GM03348 (cell line): Measurements from ENCODE around the gene INTS2.
"Not testable (repeated sequence)": the region's sequence is repeated elsewhere in the genome, so short reads cannot be mapped to it uniquely, and the experiment has no call there.

ENCODE experiments used
- DNase-seq: peaks from one replicate; pipeline ENCODE4 v3.0.0; 2012; ENCODE audit warnings: low spot score

Gene INTS2

DNA sequence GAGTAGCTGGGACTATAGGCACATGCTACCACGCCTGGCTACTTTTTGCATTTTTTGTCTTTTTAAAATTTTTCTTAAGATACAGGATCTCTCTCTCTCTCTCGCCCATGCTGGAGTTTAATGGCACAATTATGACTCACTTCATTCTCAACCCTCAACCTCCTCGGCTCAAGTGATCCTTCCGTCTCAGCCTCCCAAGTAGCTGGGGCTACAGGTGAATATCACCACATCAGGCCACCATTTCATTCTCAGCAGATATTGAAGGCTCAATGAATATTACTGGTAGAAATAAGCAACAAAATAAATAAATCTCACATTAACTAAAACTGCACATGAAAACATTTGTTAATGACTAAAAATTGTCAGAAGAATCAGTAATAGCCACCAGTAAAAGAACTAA, 106.1 kb downstream of the INTS2 start:
- DNase-seq: no peak

DNA sequence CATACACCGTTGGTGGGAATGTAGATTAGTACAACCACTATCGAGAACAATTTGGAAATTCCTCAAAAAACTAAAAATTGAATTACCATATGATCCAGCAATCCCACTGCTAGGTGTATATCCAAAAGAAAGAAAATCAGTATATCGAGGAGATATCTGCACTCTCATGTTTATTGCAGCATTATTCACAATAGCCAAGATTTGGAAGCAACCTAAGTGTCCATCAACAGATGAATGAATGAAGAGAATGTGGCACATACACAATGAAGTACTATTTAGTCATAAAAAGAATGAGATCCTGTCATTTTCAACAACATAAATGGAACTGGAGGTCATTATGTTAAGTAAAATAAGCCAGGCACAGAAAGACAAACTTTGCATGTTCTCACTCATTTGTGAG, 108.5 kb downstream of the INTS2 start:
- not testable (repeated sequence) for DNase-seq

DNA sequence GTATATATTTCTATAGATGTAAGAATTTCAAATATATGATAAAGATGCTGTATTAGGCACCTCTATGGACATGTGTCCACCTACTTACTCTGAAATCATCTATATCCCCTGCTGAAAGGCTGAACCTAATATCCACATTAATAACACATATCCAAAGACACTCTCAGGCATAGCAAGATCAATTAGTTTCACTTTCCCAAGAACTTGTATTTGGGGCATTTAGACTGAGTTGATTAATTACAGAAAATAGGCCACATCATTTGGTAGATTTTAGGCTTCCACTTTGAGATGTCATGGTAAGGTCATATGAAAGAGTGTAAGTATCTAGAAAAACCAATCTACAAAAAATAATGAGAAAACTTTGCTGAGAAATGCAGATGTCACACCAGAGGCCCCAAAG, 109.6 kb downstream of the INTS2 start:
- no peak for DNase-seq

DNA sequence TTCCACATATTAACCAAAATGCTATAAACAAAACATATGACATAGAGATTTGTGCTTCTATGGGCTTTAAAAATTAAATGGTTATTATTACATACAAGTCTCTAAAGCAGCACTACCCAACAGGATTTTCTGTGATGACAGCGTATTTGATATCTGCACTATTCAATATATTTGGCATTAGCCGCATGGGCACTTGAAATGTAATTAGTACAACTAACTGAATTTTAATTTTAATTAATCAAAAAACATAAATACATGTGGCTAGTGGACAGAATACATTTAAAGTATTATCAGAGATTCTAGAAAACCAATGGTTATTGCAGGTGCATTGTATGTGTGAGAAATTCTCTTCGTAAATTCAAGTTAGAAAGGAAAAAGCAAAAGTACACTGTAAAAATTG, 110.3 kb downstream of the INTS2 start:
- DNase-seq: no peak

DNA sequence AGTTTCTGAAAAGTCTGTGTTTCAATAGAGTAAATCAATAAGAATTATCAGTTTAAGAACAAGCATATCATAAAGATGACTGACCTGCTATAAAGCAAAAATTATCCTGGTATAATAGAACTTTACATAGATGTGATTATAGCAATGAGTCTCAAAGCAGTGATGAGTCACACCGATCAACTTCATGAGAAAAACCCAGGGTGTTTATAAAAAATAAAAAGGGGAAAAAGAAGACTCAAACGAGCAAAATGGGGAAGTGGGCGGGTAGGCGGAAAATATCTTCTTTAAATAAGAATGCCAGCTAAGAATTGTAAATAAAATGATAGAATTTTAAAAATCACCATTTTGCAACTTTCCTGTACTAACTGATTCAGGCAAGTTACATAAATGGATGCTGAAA, 111.2 kb downstream of the INTS2 start:
- DNase-seq: no peak

- DNase-seq: no peak
Observed at GRCh38 chr17:61815863-61816503, 111.8 kb downstream of the INTS2 start.
